ENCODE results near the gene CLIC3.
"Not testable (repeated sequence)": the region's sequence is repeated elsewhere in the genome, so short reads cannot be mapped to it uniquely, and the experiment has no call there.

The CLIC3 gene

GRCh38 chr9:137004285-137004684 lies 7.9 kb upstream of the CLIC3 start:
- not testable (repeated sequence) for DNase-seq (ENCODE audit: low read depth in 2 of 3, low spot score in 2 of 3)

- DNase-seq (ENCODE audit: low read depth in 2 of 3, low spot score in 2 of 3) = no peak
Measured at GRCh38 chr9:137002646-137003041, 6.3 kb upstream of the CLIC3 start.

GRCh38 chr9:137001857-137002645 lies 5.7 kb upstream of the CLIC3 start:
- no peak for DNase-seq (ENCODE audit: low read depth in 2 of 3, low spot score in 2 of 3)

GRCh38 chr9:137000177-137000930 lies 4.0 kb upstream of the CLIC3 start:
- no peak for DNase-seq (ENCODE audit: low read depth in 2 of 3, low spot score in 2 of 3)

- DNase-seq (ENCODE audit: low read depth in 2 of 3, low spot score in 2 of 3) = no peak
Measured at GRCh38 chr9:136997830-136998234, 1.5 kb upstream of the CLIC3 start.

DNA sequence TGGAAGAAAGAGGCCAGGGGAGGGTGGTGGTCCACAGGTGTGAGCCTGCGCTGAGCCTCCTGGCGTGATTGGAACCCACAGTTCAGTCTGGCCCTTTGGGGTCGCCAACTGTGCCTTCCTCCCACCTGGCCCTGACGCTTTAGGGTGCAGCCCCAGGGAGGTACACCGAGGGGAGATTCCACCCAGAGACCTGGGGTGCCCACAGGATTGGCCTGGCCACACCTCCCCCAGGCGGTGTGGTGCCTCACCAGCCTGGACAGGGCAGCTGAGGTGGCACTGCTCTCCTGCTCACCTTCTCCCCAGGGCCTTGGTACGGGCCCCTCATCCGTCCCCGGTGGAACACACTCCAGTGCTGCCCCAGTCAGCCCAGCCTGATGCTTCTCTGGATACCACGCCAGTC lies 1.0 kb upstream of the CLIC3 start:
- no peak for DNase-seq (ENCODE audit: low read depth in 2 of 3, low spot score in 2 of 3)

- no peak for DNase-seq (ENCODE audit: low read depth in 2 of 3, low spot score in 2 of 3)
Measured at GRCh38 chr9:136995772-136996311, 526 bp downstream of the CLIC3 start.

DNA sequence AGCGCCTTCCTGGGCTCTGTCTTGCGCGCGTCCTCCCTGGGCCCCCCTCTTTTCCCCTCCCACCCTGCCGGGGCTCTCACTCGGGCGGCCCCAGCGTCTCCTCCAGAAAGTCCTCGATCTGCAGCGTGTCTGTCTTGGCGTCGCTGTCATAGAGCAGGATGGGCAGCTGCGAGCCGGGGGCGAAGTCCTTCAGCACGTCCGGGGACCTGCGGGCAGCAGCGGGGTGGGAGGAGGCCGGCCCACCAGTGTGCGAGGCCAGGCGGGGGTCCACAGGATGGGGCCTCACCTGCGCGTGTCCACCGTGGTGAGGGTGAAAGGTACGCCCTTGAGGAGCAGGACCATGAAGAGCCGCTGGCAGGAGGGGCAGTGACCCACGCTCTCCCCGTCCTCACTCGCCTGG lies 1.0 kb downstream of the CLIC3 start:
- no peak for DNase-seq (ENCODE audit: low read depth in 2 of 3, low spot score in 2 of 3)

DNA sequence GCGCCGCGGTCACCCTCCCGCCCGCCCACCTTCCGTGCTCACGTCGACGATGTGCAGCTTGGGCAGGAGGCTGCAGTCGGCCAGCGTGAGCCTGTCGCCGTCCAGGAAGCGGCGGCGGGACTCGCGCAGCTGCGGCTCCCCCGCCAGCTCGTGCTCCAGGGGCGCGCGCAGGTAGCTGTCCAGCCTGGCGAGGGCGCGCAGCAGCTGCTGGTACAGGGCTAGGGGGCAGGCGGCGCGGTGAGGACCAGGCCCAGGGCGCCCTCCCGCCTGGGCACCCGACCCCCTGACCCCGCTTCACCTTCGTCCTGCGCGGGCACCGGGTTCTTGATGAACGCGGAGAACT lies 1.5 kb downstream of the CLIC3 start:
- DNase-seq (ENCODE audit: low read depth in 2 of 3, low spot score in 2 of 3) = no peak

- no peak for DNase-seq (ENCODE audit: low read depth in 2 of 3, low spot score in 2 of 3)
Measured at GRCh38 chr9:136994180-136994887, 2.0 kb downstream of the CLIC3 start.

DNA sequence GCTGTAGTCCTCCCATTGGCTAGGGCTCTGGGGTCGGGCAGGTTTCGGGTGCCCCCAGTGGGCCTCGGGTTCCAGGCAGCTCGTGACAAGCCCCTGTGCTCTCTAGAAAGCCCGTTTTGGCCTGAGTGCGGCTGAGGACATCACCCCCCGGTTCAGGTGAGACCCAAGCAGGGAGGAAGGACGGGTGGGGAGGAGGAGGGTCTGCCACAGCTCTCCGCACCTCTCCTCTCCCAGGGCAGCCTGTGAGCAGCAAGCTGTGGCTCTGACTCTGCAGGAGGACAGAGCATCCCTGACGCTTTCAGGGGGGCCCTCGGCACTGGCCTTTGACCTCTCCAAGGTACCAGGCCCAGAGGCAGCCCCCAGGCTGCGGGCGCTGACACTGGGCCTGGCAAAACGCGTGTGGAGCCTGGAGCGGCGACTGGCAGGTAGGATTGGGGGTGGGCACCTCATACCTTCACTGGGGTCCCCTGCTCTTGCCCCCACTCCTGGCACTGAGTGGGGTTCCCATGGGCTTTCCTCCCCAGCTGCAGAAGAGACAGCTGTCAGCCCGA lies 3.5 kb downstream of the CLIC3 start:
- no peak for DNase-seq (ENCODE audit: low read depth in 2 of 3, low spot score in 2 of 3)

- DNase-seq (ENCODE audit: low read depth in 2 of 3, low spot score in 2 of 3) = peak; percentile 85 to 92 (median 90)
Measured at GRCh38 chr9:136991993-136992818, 4.2 kb downstream of the CLIC3 start, which contains the start of gene PAXX. Gene PAXX (plus strand): TSS chr9:136992422. CDS start chr9:136992444, 22 bp downstream.

- no peak for DNase-seq (ENCODE audit: low read depth in 2 of 3, low spot score in 2 of 3)
Measured at GRCh38 chr9:136990242-136990911, 6.0 kb downstream of the CLIC3 start.

DNA sequence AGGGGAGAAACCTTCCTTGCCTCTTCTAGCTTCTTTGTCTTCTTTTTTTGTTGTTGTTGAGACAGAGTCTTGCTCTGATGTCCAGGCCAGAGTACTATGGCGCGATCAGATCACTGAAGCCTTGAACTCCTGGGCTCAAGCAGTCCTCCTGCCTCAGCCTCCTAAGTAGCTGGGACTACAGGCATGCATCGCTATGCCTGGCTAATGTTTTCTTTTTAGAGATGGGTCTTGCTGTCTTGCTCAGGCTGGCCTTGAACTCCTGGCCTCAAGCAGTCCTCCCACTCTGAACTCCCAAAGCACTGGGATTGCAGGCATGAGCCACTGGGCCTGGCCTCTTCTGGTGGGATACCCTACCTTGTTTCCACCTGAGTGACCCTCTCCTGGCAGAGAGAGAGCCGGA lies 7.5 kb downstream of the CLIC3 start:
- no peak for DNase-seq (ENCODE audit: low read depth in 2 of 3, low spot score in 2 of 3)

GRCh38 chr9:136985853-136986252 lies 10.5 kb downstream of the CLIC3 start:
- no peak for DNase-seq (ENCODE audit: low read depth in 2 of 3, low spot score in 2 of 3)

DNA sequence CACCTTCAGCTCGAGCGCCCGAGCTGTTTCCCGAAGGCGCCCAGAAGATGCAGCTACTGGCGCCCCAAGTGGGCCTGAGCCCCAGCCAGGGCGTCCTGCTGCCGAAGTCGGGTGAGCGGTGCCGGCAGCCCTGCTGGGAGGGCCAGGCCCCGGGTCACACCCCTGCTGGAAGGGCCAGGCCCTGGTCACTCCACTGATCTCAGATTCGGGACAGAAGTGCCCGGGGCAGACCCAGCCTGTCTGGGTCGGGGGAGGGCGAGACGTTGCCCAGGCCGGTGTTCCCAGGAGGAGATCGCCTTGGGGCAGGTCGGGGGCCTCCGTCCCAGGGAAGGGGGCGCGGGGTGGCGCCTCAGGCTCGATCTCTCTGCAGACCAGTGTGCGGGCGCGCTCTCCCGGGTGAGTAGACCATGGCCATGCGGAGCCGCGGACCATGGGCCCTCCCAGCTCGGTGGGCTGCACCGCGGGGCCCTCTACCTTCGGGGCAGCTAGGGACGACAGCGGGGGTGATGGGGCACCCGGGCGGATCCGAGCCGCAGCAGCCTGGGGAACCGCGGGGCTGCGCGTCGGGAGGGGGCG lies 11.3 kb downstream of the CLIC3 start:
- no peak for DNase-seq (ENCODE audit: low read depth in 2 of 3, low spot score in 2 of 3)

GRCh38 chr9:136984464-136985026 lies 11.8 kb downstream of the CLIC3 start:
- DNase-seq (ENCODE audit: low read depth in 2 of 3, low spot score in 2 of 3) = no peak

DNA sequence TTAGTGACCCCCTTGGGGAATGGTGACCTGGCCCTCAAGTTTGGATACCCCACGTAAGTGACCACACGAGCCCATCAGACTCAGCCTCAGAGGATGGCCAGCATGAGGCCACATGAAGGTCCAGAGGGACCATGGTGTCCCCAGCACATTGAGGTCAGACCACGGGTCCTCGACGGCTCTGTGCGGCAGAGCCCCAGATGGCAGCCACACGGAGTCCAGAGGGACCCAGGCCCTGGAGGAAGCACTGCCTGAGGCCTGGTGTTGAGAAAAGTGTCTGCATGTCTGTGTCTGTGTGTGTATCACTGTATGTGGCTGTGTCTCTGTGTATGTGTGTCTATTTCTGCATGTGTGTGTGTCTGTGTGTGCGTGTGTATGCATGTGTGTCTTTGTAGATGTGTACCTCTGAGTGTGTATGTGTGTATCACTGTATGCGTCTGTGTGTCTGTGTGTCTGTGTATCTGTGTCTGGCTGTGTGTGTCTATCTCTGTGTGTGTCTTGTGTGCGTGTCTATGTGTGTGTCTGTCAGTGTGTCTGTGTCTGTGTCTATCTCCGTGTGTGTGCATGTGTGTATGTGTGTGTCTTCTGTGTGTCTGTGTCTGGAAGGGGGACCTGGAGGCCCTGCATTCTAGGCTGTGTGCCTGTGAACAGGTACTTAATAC lies 12.6 kb downstream of the CLIC3 start:
- DNase-seq (ENCODE audit: low read depth in 2 of 3, low spot score in 2 of 3) = no peak

- DNase-seq (ENCODE audit: low read depth in 2 of 3, low spot score in 2 of 3) = no peak
Measured at GRCh38 chr9:136983167-136983566, 13.2 kb downstream of the CLIC3 start.

Data from activated CD8-positive, alpha-beta memory T cell treated with anti-CD3 and anti-CD28 coated beads for 48 hours (primary cell).